K562 (cell line): Measurements from ENCODE around the gene COX5A. TPM values are rescaled to one million over a fixed set of nuclear protein-coding genes. Genes with fewer than 3 reads are reported as not detected.

Experiments used
- CHD2 ChIP-seq: IDR thresholded peaks from 2 replicates; pipeline ENCODE4 v1.6.1; 2011; ENCODE audit warnings: low read depth, low read length
- CTBP1 ChIP-seq: fragments of 450-650 bp; IDR thresholded peaks from 2 replicates; pipeline ENCODE4 v1.6.1; 2016; ENCODE audit warnings: borderline replicate concordance
- DDX20 ChIP-seq: fragments of 450-650 bp; IDR thresholded peaks from 2 replicates; pipeline ENCODE4 v1.6.1; 2016; ENCODE audit warnings: missing genetic modification characterization, low read depth, mild to moderate bottlenecking, missing compliant biosample characterization, moderate library complexity
- ESRRB ChIP-seq: fragments of 250-450 bp; sonication (Bioruptor Pico); IDR thresholded peaks from 2 replicates; pipeline ENCODE4 v1.5.0; 2020; ENCODE audit warnings: mild to moderate bottlenecking, moderate library complexity, borderline replicate concordance
- HLTF ChIP-seq: fragments of 450-650 bp; IDR thresholded peaks from 2 replicates; pipeline ENCODE4 v1.6.1; 2016
- JUN ChIP-seq, 2 experiments: sonication (generic) in 1 of 2; formaldehyde crosslinking in 1 of 2; IDR thresholded peaks; 2 replicates each; pipeline versions ENCODE4 v1.6.1 to v1.8.0; 2012 to 2022; ENCODE audit warnings: borderline replicate concordance in 2 of 2, mild to moderate bottlenecking in 2 of 2, improper control_type of control experiment in 1 of 2, low read depth in 1 of 2, low read length in 1 of 2, missing genetic modification reagents in 1 of 2
- KHSRP ChIP-seq: fragments of 450-650 bp; IDR thresholded peaks from 2 replicates; pipeline ENCODE4 v1.6.1; 2017
- MIER1 ChIP-seq: fragments of 450-650 bp; IDR thresholded peaks from 2 replicates; pipeline ENCODE4 v1.6.1; 2016; ENCODE audit warnings: antibody characterized with exemption, mild to moderate bottlenecking, low read depth
- MYC ChIP-seq, 2 experiments: fragments of 250-450 bp in 1 of 2; sonication (Bioruptor Pico) in 1 of 2; IDR thresholded peaks; 2 replicates each; pipeline versions ENCODE4 v1.5.1 to v1.6.1; 2012 to 2021; ENCODE audit warnings: low read depth in 2 of 2, borderline replicate concordance in 1 of 2, improper control_type of control experiment in 1 of 2, low read length in 1 of 2, mild to moderate bottlenecking in 1 of 2, moderate library complexity in 1 of 2
- NFATC3 ChIP-seq: fragments of 450-650 bp; IDR thresholded peaks from 2 replicates; pipeline ENCODE4 v1.6.1; 2017; ENCODE audit warnings: mild to moderate bottlenecking
- NR2C2 ChIP-seq, 2 experiments: fragments of 200-800 bp in 1 of 2; sonication (Bioruptor generic) in 1 of 2; sonication (generic) in 1 of 2; formaldehyde crosslinking in 1 of 2; IDR thresholded peaks; 2 replicates each; pipeline versions ENCODE4 v1.6.1 to v1.8.0; 2016 to 2022; ENCODE audit warnings: mild to moderate bottlenecking in 1 of 2, missing compliant biosample characterization in 1 of 2, missing genetic modification characterization in 1 of 2, missing genetic modification reagents in 1 of 2
- POLR2H ChIP-seq: IDR thresholded peaks from 2 replicates; pipeline ENCODE4 v1.6.1; 2016; ENCODE audit warnings: missing genetic modification characterization, low read depth, mild to moderate bottlenecking, control low read depth, missing compliant biosample characterization, moderate library complexity
- RBFOX2 ChIP-seq: fragments of 200-400 bp; formaldehyde crosslinking; IDR thresholded peaks from 2 replicates; pipeline ENCODE4 v1.6.1; 2017; ENCODE audit warnings: low read depth, mild to moderate bottlenecking, low read length, moderate library complexity
- RFX5 ChIP-seq: IDR thresholded peaks from 2 replicates; pipeline ENCODE4 v1.6.1; 2011; ENCODE audit warnings: low read depth, mild to moderate bottlenecking, improper control_type of control experiment, low read length
- SRSF3 ChIP-seq: fragments of 200-400 bp; formaldehyde crosslinking; IDR thresholded peaks from 2 replicates; pipeline ENCODE4 v1.6.1; 2016; ENCODE audit warnings: mild to moderate bottlenecking, low read length, moderate library complexity; ENCODE audit not compliant: insufficient read depth
- TBL1XR1 ChIP-seq, 2 experiments: IDR thresholded peaks; 2 replicates each; pipeline ENCODE4 v1.6.1; 2012; ENCODE audit warnings: improper control_type of control experiment in 2 of 2, low read length in 2 of 2, mild to moderate bottlenecking in 1 of 2
- TEAD1 ChIP-seq, 2 experiments: fragments of 450-650 bp in 1 of 2; sonication (generic) in 1 of 2; formaldehyde crosslinking; IDR thresholded peaks; 2 replicates each; pipeline versions ENCODE4 v1.4.0 to v1.8.0; 2020 to 2022; ENCODE audit warnings: mild to moderate bottlenecking in 2 of 2, missing genetic modification reagents in 1 of 2
- ZC3H8 ChIP-seq: fragments of 450-650 bp; IDR thresholded peaks from 2 replicates; pipeline ENCODE4 v1.6.1; 2017
- ZNF282 ChIP-seq: sonication (generic); formaldehyde crosslinking; IDR thresholded peaks from 2 replicates; pipeline ENCODE4 v1.8.1; 2023; ENCODE audit warnings: missing genetic modification reagents
- ZNF561 ChIP-seq: fragments of 450-650 bp; formaldehyde crosslinking; conservative IDR thresholded peaks from 2 replicates; pipeline ENCODE4 v1.4.0; 2020; ENCODE audit warnings: mild to moderate bottlenecking, moderate library complexity
- polyA plus RNA-seq, 8 experiments: library from polyadenylated mRNA; depleted of rRNA in 4 of 8; stranded (reverse) in 5 of 8; unstranded in 3 of 8; fragments of >200 nt; fragmentation: Nextera tagmentation in 2 of 8; fragmentation: Illumina TruSeq in 1 of 8; extraction: Ambion mirVana in 2 of 8; extraction: Trizol in 1 of 8; gene quantifications; 2 replicates each; pipeline versions ENCODE4 v1.2.1 to v1.2.3, GENCODE V29; 2011 to 2014; ENCODE audit warnings: inconsistent platforms in 1 of 8, missing spikeins in 1 of 8
- total RNA-seq, 7 experiments: library from RNA; depleted of rRNA in 6 of 7; stranded (reverse); fragments of >200 nt in 6 of 7; fragmentation: Illumina TruSeq in 2 of 7; extraction: Trizol in 2 of 7; gene quantifications; 2 replicates each; pipeline versions ENCODE4 v1.2.1 to v1.2.3, GENCODE V29; 2011 to 2021; ENCODE audit warnings: low replicate concordance in 1 of 7
- TF ChIP-seq, protein P1 (sequence below): fragments of 250-450 bp; sonication (Bioruptor Pico); IDR thresholded peaks from 2 replicates; pipeline ENCODE4 v1.8.0; 2021; ENCODE audit warnings: moderate library complexity, mild to moderate bottlenecking, inconsistent platforms
- TF ChIP-seq, protein P2 (sequence below): fragments of 250-450 bp; sonication (Bioruptor Pico); IDR thresholded peaks from 2 replicates; pipeline ENCODE4 v1.8.0; 2021; ENCODE audit warnings: borderline replicate concordance, mild to moderate bottlenecking, moderate library complexity; ENCODE audit not compliant: poor library complexity, severe bottlenecking
- TF ChIP-seq, protein P3 (sequence below): fragments of 250-450 bp; sonication (Bioruptor Pico); IDR thresholded peaks from 2 replicates; pipeline ENCODE4 v1.5.0; 2020; ENCODE audit warnings: mild to moderate bottlenecking
- TF ChIP-seq, protein P4 (sequence below): fragments of 450-650 bp; IDR thresholded peaks from one replicate; pipeline ENCODE4 v1.6.1; 2018; ENCODE audit warnings: mild to moderate bottlenecking, moderate library complexity; ENCODE audit not compliant: partially characterized antibody

COX5A gene
- total and polyA plus RNA-seq, 9 of the 15 experiments (the other 6 are each of a cell fraction or from before 2014, with no cell fraction given): 86.8 to 553 (median 371) TPM

DNA sequence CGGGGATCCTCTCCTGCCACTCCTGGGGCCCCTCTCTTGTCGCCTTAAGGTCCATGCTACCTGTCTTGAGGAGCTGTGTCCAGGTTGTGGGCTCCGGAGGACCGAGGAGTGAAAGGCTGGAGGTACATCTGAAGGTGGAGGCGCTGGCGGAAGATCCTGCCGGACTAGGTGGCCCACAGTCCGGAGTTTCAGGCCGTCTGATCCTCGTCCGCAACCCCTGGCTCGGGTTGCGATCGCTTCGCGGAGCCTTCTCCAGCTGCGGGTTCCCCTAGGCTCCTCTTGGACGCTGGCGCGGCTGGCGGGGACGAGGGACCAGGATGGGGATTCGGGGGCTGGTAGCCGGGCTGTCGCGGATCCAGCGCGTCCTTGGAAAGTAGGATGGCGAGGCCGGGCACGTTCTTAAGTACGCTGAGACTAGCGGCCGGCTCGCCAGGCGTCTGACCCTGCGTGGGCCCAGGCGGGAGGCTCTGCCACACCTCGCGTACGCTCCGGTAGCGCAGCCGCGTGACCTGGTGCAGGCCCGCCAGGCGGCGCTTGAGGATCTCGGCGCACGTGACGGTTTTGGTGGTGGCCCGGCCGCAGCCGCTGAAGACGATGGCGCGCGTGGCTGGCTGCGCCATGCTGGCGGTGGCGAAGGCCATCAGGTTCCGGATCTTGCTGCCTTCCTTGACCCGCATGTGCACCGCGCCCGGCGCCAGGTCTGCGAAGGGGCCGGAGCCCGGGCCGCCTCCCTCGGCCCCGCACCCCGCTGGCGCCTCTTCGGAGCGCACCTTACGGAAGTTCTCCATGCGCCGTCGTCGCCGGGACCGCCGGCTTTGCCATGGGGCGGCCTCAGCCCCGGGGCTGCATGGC is 18.1 kb upstream of the COX5A start (continued):
- TF ChIP-seq, protein P1, sequence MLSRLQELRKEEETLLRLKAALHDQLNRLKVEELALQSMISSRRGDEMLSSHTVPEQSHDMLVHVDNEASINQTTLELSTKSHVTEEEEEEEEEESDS: no peak
- TF ChIP-seq NFATC3: no peak
- TF ChIP-seq HLTF: no peak
- TF ChIP-seq MIER1: no peak
- TF ChIP-seq TBL1XR1 (IDR thresholded peaks at IDR 0.05; ENCODE audit: low read length in 2 of 2): no peak; a peak in 1 of 4 replicates
- TF ChIP-seq, protein P2, sequence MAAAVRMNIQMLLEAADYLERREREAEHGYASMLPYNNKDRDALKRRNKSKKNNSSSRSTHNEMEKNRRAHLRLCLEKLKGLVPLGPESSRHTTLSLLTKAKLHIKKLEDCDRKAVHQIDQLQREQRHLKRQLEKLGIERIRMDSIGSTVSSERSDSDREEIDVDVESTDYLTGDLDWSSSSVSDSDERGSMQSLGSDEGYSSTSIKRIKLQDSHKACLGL (CRISPR knock-in tag): peak; percentile 45
- TF ChIP-seq, protein P3, sequence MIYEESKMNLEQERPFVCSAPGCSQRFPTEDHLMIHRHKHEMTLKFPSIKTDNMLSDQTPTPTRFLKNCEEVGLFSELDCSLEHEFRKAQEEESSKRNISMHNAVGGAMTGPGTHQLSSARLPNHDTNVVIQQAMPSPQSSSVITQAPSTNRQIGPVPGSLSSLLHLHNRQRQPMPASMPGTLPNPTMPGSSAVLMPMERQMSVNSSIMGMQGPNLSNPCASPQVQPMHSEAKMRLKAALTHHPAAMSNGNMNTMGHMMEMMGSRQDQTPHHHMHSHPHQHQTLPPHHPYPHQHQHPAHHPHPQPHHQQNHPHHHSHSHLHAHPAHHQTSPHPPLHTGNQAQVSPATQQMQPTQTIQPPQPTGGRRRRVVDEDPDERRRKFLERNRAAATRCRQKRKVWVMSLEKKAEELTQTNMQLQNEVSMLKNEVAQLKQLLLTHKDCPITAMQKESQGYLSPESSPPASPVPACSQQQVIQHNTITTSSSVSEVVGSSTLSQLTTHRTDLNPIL (CRISPR knock-in tag): no peak
- TF ChIP-seq SRSF3: no peak
- TF ChIP-seq ZC3H8: no peak
- no peak for TF ChIP-seq POLR2H (tag)
- TF ChIP-seq CTBP1: peak; percentile 92
- TF ChIP-seq DDX20 (tag): no peak
- peak in 1 of 2 experiments; percentile 96; a peak in 2 of 4 replicates for TF ChIP-seq TEAD1 (CRISPR knock-in tag; IDR thresholded peaks at IDR 0.05)
- TF ChIP-seq ZNF561: no peak
- TF ChIP-seq JUN (IDR thresholded peaks at IDR 0.05; ENCODE audit: borderline replicate concordance, low read depth, low read length): peak; percentile 61; the same call in 1 of the 2 replicates
- peak; percentile 99 for TF ChIP-seq JUN (CRISPR knock-in tag; IDR thresholded peaks at IDR 0.05; ENCODE audit: borderline replicate concordance)
- TF ChIP-seq RFX5: no peak
- no peak for TF ChIP-seq KHSRP
- TF ChIP-seq MYC (IDR thresholded peaks at IDR 0.05; ENCODE audit: low read depth, low read length): peak; percentile 98
- TF ChIP-seq MYC (CRISPR knock-in tag; IDR thresholded peaks at IDR 0.05; ENCODE audit: borderline replicate concordance, low read depth): peak; percentile 95
- TF ChIP-seq, protein P4, sequence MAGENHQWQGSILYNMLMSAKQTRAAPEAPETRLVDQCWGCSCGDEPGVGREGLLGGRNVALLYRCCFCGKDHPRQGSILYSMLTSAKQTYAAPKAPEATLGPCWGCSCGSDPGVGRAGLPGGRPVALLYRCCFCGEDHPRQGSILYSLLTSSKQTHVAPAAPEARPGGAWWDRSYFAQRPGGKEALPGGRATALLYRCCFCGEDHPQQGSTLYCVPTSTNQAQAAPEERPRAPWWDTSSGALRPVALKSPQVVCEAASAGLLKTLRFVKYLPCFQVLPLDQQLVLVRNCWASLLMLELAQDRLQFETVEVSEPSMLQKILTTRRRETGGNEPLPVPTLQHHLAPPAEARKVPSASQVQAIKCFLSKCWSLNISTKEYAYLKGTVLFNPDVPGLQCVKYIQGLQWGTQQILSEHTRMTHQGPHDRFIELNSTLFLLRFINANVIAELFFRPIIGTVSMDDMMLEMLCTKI: no peak
- TF ChIP-seq ZNF282 (CRISPR knock-in tag): peak; percentile 100
- peak; percentile 85 for TF ChIP-seq RBFOX2
- peak; percentile 20; the same call in 1 of the 2 replicates for TF ChIP-seq CHD2
- TF ChIP-seq NR2C2 (CRISPR knock-in tag; IDR thresholded peaks at IDR 0.05): peak; percentile 93
- 0 out of 2 replicates have a peak, but pooled peaks have one; percentile 50 for TF ChIP-seq NR2C2 (tag; IDR thresholded peaks at IDR 0.05)
- TF ChIP-seq ESRRB: no peak
